Measurements from ENCODE around the gene TNS3. TPM values are rescaled to one million over a fixed set of nuclear protein-coding genes. Genes with fewer than 3 reads are reported as not detected.

Gene TNS3
- total RNA-seq, 5 donors from 2014 or later (not counting 1 experiment from before 2014, with no cell fraction given) = 0.58 to 3.7 (median 2.0) TPM

DNA sequence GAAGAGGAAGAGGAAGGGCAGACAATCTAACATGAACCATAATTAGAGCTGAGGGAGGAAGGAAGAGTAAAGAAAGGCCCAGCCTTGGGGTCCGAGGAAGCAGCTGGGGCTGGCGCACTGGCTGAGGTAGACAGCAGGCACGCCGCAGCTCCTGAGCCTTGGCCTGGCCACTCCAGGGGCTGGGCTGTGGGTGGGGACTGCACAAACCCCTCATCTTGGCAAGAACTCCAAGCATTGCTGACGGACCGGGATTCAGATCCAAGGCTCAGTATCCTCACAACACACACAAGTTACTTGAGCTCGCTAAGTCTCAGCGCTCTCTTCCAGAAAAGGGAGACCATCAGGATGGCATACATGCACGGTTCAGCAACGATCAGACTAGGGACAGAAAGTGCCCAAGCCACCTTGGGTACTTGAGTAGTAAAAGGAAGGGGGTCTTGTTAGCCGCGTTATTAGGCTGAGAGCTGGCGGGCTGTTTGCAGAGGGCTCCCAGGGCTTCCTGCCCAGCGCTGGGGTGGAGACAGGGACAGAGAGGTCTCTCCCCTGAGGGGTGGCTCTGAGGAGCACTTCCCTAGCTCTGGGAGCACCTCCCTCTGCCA lies 4.5 kb downstream of the TNS3 start:
- Histone ChIP-seq H3K9me3 (no peaks in the 10 kb centered on the region), H3K36me3 (ENCODE audit: control insufficient read depth in 2 of 2, extremely low read depth in 1 of 2, insufficient read depth in 1 of 2, low read length in 1 of 2) (no peaks in the 10 kb centered on the region), H3K4me1 (ENCODE audit: control insufficient read depth in 1 of 2, extremely low read depth in 1 of 2, insufficient read depth in 2 of 2, low read length in 2 of 2) (no peaks in the 10 kb centered on the region), H3K27ac (ENCODE audit: low read length) (no peak overlapping the region), H3K4me3 (ENCODE audit: control insufficient read depth in 1 of 2, extremely low read depth in 1 of 2, low read length in 1 of 2) (no peak overlapping the region), H3K27me3 (replicated peaks in 1 of 2; ENCODE audit: control insufficient read depth in 2 of 2, extremely low read depth in 1 of 2, insufficient read depth in 2 of 2, low read length in 1 of 2) (peaks cover 0 to 23% of the 10 kb centered on the region in 2 experiments)
- Mint-ChIP-seq H3K27ac (no peak overlapping the region), H3K9me3 (no peaks in the 10 kb centered on the region), H3K27me3 (peaks cover 11 to 20% of the 10 kb centered on the region in 2 donors), H3K36me3 (no peaks in the 10 kb centered on the region), H3K4me3 (no peak overlapping the region), H3K4me1 (peaks cover 0 to 7% (median 6%) of the 10 kb centered on the region in 3 donors)
- no peak for ATAC-seq (replicated peaks in 1 of 4)
- ChIA-PET POLR2A (no interaction called here), CTCF (no interaction called here)
- WGBS (ENCODE audit: insufficient coverage) = 67% methylated on average over 6 of the region's 14 CpGs
- DNase-seq = no peak

DNA sequence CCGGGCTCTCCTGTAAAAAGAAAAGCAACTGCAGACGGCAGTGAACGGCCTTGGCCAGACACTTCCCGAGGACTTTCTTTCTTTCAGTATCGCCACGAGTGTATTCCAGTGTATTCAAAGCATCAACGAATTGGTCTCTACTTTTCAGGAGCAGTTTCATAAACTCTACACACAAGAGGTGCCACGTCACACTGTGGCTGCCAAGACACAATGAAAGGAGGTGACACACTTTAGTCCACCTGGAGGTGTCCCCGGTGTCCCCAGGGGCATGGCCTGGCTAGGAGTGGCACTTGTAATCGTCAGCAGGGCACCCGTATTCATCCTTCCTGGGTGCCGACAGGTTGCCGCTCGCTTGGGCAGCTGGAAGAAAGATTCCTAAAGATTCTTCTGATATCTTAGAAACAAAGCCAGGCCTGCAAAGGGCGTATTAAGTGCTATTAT lies 5.0 kb downstream of the TNS3 start:
- H3K27ac ChIP-seq (ENCODE audit: low read length) = no peak overlapping the region
- ChIA-PET CTCF (no interaction called here), POLR2A (no interaction called here)
- Mint-ChIP-seq H3K36me3 (no peaks in the 10 kb centered on the region), H3K27me3 (peaks cover 10 to 17% of the 10 kb centered on the region in 2 donors), H3K27ac (no peak overlapping the region), H3K4me1 (peaks cover 0 to 7% (median 6%) of the 10 kb centered on the region in 3 donors), H3K9me3 (no peaks in the 10 kb centered on the region), H3K4me3 (no peak overlapping the region)
- ATAC-seq (replicated peaks in 1 of 4) = no peak
- no peaks in the 10 kb centered on the region for H3K36me3 ChIP-seq (ENCODE audit: control insufficient read depth in 2 of 2, extremely low read depth in 1 of 2, insufficient read depth in 1 of 2, low read length in 1 of 2)
- H3K9me3 ChIP-seq = no peaks in the 10 kb centered on the region
- H3K4me1 ChIP-seq (ENCODE audit: control insufficient read depth in 1 of 2, extremely low read depth in 1 of 2, insufficient read depth in 2 of 2, low read length in 2 of 2) = no peaks in the 10 kb centered on the region
- DNase-seq = no peak
- 82% methylated on average over 13 of the region's 15 CpGs for WGBS (ENCODE audit: insufficient coverage)
- no peak overlapping the region for H3K4me3 ChIP-seq (ENCODE audit: control insufficient read depth in 1 of 2, extremely low read depth in 1 of 2, low read length in 1 of 2)
- H3K27me3 ChIP-seq (replicated peaks in 1 of 2; ENCODE audit: control insufficient read depth in 2 of 2, extremely low read depth in 1 of 2, insufficient read depth in 2 of 2, low read length in 1 of 2) = peaks cover 0 to 22% of the 10 kb centered on the region in 2 experiments

DNA sequence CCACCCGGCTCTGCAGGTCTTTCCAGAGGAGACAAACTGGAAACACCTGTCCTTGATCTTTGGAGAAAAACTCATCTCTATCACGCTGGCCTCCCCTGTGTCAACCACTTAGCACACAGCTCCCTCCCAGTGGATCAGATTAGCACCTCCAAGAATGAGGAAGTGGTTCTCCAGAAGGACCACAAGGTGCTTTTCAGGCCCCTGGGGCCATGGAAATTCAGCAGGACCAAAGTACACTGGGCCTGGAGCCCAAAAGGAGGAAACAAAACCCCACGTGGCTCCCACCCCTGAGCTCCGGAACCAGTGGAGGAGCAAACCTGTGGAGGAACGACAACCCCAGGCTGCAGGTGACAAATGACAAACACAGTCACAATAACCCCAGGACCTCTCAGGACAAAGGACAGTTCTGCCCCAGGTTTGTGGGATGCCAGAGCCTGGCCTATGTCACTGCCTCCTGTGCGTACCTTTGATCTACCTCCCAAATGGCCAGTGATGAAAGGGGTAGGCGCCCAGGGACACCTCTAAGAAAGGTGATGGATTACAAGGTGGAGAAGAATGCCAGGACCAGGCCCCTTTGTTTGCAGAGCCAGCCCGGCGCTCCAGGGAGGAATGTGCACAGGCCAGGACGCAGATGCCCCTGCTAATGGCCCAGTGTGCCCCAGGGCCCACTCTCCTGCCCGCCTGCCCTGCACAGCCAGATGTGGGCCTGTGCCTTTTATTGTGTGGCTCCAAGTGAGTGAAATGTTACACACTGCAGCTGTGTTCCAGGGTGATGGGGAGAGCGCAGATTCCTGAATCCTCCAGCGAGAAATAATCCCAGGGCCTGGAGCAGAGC lies 5.7 kb downstream of the TNS3 start:
- Histone ChIP-seq H3K36me3 (ENCODE audit: control insufficient read depth in 2 of 2, extremely low read depth in 1 of 2, insufficient read depth in 1 of 2, low read length in 1 of 2) (no peaks in the 10 kb centered on the region), H3K27me3 (replicated peaks in 1 of 2; ENCODE audit: control insufficient read depth in 2 of 2, extremely low read depth in 1 of 2, insufficient read depth in 2 of 2, low read length in 1 of 2) (peaks cover 0 to 23% of the 10 kb centered on the region in 2 experiments), H3K4me1 (ENCODE audit: control insufficient read depth in 1 of 2, extremely low read depth in 1 of 2, insufficient read depth in 2 of 2, low read length in 2 of 2) (no peaks in the 10 kb centered on the region), H3K9me3 (no peaks in the 10 kb centered on the region), H3K4me3 (ENCODE audit: control insufficient read depth in 1 of 2, extremely low read depth in 1 of 2, low read length in 1 of 2) (no peak overlapping the region), H3K27ac (ENCODE audit: low read length) (no peak overlapping the region)
- Mint-ChIP-seq H3K9me3 (no peaks in the 10 kb centered on the region), H3K27ac (no peak overlapping the region), H3K4me1 (peaks cover 2 to 7% (median 6%) of the 10 kb centered on the region in 3 donors), H3K27me3 (peaks cover 10 to 18% of the 10 kb centered on the region in 2 donors), H3K4me3 (no peak overlapping the region), H3K36me3 (no peaks in the 10 kb centered on the region)
- ChIA-PET POLR2A (no interaction called here), CTCF (no interaction called here)
- DNase-seq = no peak
- ATAC-seq (replicated peaks in 1 of 4) = peak in 1 of 4 experiments; percentile 10
- WGBS (ENCODE audit: insufficient coverage) = 77% methylated on average over 10 of the region's 13 CpGs

DNA sequence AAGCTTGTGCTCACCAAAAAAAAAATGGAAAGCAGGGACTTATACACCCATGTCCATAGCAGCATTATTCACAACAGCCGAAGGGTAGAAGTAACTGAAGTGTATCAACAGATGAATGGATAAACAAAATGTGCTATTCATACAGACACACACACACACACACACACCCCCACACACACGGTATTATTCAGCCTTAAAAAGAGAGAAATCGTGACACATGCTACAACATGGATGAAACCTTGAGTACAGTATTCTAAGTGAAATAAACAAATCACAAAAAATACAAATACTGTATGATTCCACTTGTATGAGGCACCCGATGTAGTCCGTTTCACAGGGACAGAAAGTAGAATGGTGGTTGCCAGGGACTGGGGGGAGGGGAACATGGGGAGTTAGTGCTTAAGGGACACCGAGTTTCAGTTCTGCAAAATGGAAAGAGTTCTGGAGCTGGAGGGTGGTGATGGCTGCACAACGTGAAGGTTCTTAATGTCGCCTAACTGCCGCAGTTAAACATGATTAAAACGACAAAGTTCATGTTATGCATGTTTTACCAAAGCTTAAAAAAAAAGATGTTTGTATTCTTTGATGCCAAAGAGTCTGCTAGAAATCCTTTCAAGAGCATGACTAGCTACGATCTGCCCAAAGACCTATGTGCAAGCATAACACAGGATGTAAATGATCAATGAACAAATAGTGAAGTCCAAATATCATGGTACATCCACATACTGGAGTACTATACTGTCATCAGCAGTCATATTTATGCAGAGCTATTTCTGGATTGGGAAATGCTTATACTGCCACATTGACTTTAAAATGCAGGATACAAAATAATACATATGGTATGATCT lies 7.2 kb downstream of the TNS3 start:
- peak in 1 of 35 experiments; percentile 22 for DNase-seq
- ATAC-seq (replicated peaks in 1 of 4) = no peak
- H3K4me3 ChIP-seq (ENCODE audit: control insufficient read depth in 1 of 2, extremely low read depth in 1 of 2, low read length in 1 of 2) = no peak overlapping the region

DNA sequence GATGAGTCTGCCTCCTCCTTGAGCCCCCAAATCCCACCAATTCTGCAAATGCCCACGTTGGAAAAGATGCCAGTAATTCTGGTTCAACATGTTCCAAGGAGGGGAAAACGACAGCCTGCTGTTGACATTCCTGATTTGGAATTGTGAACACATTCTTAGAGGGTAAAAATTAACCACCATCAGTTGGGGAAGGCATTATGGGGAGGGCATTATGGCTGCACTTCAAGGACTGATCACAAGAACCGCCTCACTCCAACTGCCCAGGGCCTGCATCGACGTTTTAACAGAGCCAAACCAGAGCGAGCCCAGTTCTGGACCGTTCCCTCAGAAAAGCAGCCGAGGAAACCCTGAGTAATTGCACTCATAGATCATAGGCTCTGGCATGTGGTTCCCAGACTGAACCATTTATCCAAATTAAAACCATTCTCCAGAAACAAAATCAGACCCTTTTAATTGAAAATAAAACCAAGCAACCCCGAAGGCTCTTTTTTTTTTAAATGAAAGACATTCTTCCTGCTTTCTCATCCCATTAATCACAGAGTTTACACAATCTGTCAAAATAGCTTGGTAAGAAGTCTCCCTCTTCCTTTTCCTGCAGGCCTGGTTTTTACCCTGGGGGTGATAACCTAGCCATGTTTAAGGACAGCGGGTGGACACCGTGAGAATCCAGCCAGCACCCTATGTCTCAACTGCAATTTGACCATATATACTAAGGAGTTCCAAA lies 8.0 kb downstream of the TNS3 start:
- H3K4me3 Mint-ChIP-seq = no peak overlapping the region
- H3K36me3 Mint-ChIP-seq = no peaks in the 10 kb centered on the region
- H3K9me3 Mint-ChIP-seq = no peaks in the 10 kb centered on the region
- no peak for DNase-seq
- no peak for ATAC-seq (replicated peaks in 1 of 4)
- WGBS (ENCODE audit: insufficient coverage) = 55% methylated on average over 7 of the region's 11 CpGs
- H3K4me3 ChIP-seq (ENCODE audit: control insufficient read depth in 1 of 2, extremely low read depth in 1 of 2, low read length in 1 of 2) = no peak overlapping the region
- H3K27ac Mint-ChIP-seq = no peak overlapping the region
- H3K27me3 ChIP-seq (replicated peaks in 1 of 2; ENCODE audit: control insufficient read depth in 2 of 2, extremely low read depth in 1 of 2, insufficient read depth in 2 of 2, low read length in 1 of 2) = peaks cover 0 to 18% of the 10 kb centered on the region in 2 experiments
- H3K27me3 Mint-ChIP-seq = peaks cover 6 to 9% of the 10 kb centered on the region in 2 donors
- peaks cover 2 to 10% (median 7%) of the 10 kb centered on the region in 3 donors for H3K4me1 Mint-ChIP-seq
- H3K27ac ChIP-seq (ENCODE audit: low read length) = no peak overlapping the region
- CTCF ChIA-PET = no interaction called here
- H3K9me3 ChIP-seq = no peaks in the 10 kb centered on the region
- no peaks in the 10 kb centered on the region for H3K36me3 ChIP-seq (ENCODE audit: control insufficient read depth in 2 of 2, extremely low read depth in 1 of 2, insufficient read depth in 1 of 2, low read length in 1 of 2)
- POLR2A ChIA-PET = no interaction called here
- no peaks in the 10 kb centered on the region for H3K4me1 ChIP-seq (ENCODE audit: control insufficient read depth in 1 of 2, extremely low read depth in 1 of 2, insufficient read depth in 2 of 2, low read length in 2 of 2)

More for the DNA sequence above, 7.2 kb downstream of the TNS3 start:
- ChIA-PET CTCF (no interaction called here), POLR2A (no interaction called here)
- Mint-ChIP-seq H3K27me3 (peaks cover 6 to 10% of the 10 kb centered on the region in 2 donors), H3K9me3 (no peaks in the 10 kb centered on the region), H3K36me3 (no peaks in the 10 kb centered on the region), H3K27ac (no peak overlapping the region), H3K4me3 (no peak overlapping the region), H3K4me1 (peaks cover 3 to 10% (median 7%) of the 10 kb centered on the region in 3 donors)
- H3K36me3 ChIP-seq (ENCODE audit: control insufficient read depth in 2 of 2, extremely low read depth in 1 of 2, insufficient read depth in 1 of 2, low read length in 1 of 2) = no peaks in the 10 kb centered on the region
- no peaks in the 10 kb centered on the region for H3K4me1 ChIP-seq (ENCODE audit: control insufficient read depth in 1 of 2, extremely low read depth in 1 of 2, insufficient read depth in 2 of 2, low read length in 2 of 2)
- H3K27ac ChIP-seq (ENCODE audit: low read length) = no peak overlapping the region
- no peaks in the 10 kb centered on the region for H3K9me3 ChIP-seq
- WGBS (ENCODE audit: insufficient coverage) = 41% methylated on average over 7 of the region's 11 CpGs
- H3K27me3 ChIP-seq (replicated peaks in 1 of 2; ENCODE audit: control insufficient read depth in 2 of 2, extremely low read depth in 1 of 2, insufficient read depth in 2 of 2, low read length in 1 of 2) = peaks cover 0 to 18% of the 10 kb centered on the region in 2 experiments
